Activated T-helper 1 cell treated with anti-CD3 and anti-CD28 coated beads, Interleukin-2, amount 50 U/mL, for 16 hours (primary cell): Measurements from ENCODE around the gene FCER1A.
"Not testable (repeated sequence)": the region's sequence is repeated elsewhere in the genome, so short reads cannot be mapped to it uniquely, and the experiment has no call there.

Experiments used
- DNase-seq, 2 donors: peaks; one replicate each; pipeline ENCODE4 v3.0.0-alpha.2; 2020; ENCODE audit warnings: low read depth in 1 of 2, low spot score in 1 of 2

FCER1A gene

GRCh38 chr1:159349374-159349773 is 47.2 kb downstream of the FCER1A start:
- not testable (repeated sequence) for DNase-seq

- no peak for DNase-seq
Measured at GRCh38 chr1:159352436-159352835, 50.3 kb downstream of the FCER1A start.
